K562 (cell line): ENCODE data around the gene ZDHHC22. TPM values are rescaled to one million over a fixed set of nuclear protein-coding genes. Genes with fewer than 3 reads are reported as not detected.

Source experiments
- C11orf30 ChIP-seq: fragments of 450-650 bp; IDR thresholded peaks from 2 replicates; pipeline ENCODE4 v1.6.1; 2016; ENCODE audit warnings: low read depth, mild to moderate bottlenecking
- EHMT2 ChIP-seq: fragments of 450-650 bp; IDR thresholded peaks from 2 replicates; pipeline ENCODE4 v1.6.1; 2018; ENCODE audit warnings: antibody characterized with exemption
- FOXJ3 ChIP-seq: sonication (generic); formaldehyde crosslinking; IDR thresholded peaks from 2 replicates; pipeline ENCODE4 v1.4.0; 2020; ENCODE audit warnings: mild to moderate bottlenecking, missing genetic modification reagents
- LARP7 ChIP-seq: fragments of 450-650 bp; IDR thresholded peaks from 2 replicates; pipeline ENCODE4 v1.6.1; 2016
- MAFG ChIP-seq: fragments of 450-650 bp; conservative IDR thresholded peaks from 2 replicates; pipeline ENCODE4 v1.6.1; 2016; ENCODE audit warnings: missing genetic modification characterization, missing compliant biosample characterization
- TEAD4 ChIP-seq, 2 experiments: sonication (generic) in 1 of 2; formaldehyde crosslinking in 1 of 2; IDR thresholded peaks; 2 replicates each; pipeline versions ENCODE4 v1.6.1 to v1.8.0; 2012 to 2022; ENCODE audit warnings: borderline replicate concordance in 1 of 2, inconsistent platforms in 1 of 2, low read length in 1 of 2, mild to moderate bottlenecking in 1 of 2, missing genetic modification reagents in 1 of 2
- XRCC5 ChIP-seq: fragments of 200-400 bp; formaldehyde crosslinking; IDR thresholded peaks from 2 replicates; pipeline ENCODE4 v1.6.1; 2017; ENCODE audit warnings: low read depth, mild to moderate bottlenecking, low read length
- ZBTB11 ChIP-seq, 3 experiments: fragments of 200-800 bp in 1 of 3; fragments of 250-450 bp in 1 of 3; fragments of 450-650 bp in 1 of 3; sonication (Bioruptor Pico) in 1 of 3; sonication (Bioruptor generic) in 1 of 3; formaldehyde crosslinking in 1 of 3; IDR thresholded peaks; 2 replicates each; pipeline versions ENCODE4 v1.6.1 to v1.8.0; 2016 to 2022; ENCODE audit warnings: mild to moderate bottlenecking in 2 of 3, missing genetic modification characterization in 2 of 3, missing compliant biosample characterization in 1 of 3, moderate library complexity in 1 of 3
- ZMIZ1 ChIP-seq, 2 experiments: fragments of 150-350 bp in 1 of 2; IDR thresholded peaks; 2 replicates each; pipeline ENCODE4 v1.6.1; 2012 to 2016; ENCODE audit warnings: low read depth in 2 of 2, low read length in 2 of 2, mild to moderate bottlenecking in 1 of 2, moderate library complexity in 1 of 2
- polyA plus RNA-seq, 8 experiments: library from polyadenylated mRNA; depleted of rRNA in 4 of 8; stranded (reverse) in 5 of 8; unstranded in 3 of 8; fragments of >200 nt; fragmentation: Nextera tagmentation in 2 of 8; fragmentation: Illumina TruSeq in 1 of 8; extraction: Ambion mirVana in 2 of 8; extraction: Trizol in 1 of 8; gene quantifications; 2 replicates each; pipeline versions ENCODE4 v1.2.1 to v1.2.3, GENCODE V29; 2011 to 2014; ENCODE audit warnings: inconsistent platforms in 1 of 8, missing spikeins in 1 of 8
- total RNA-seq, 7 experiments: library from RNA; depleted of rRNA in 6 of 7; stranded (reverse); fragments of >200 nt in 6 of 7; fragmentation: Illumina TruSeq in 2 of 7; extraction: Trizol in 2 of 7; gene quantifications; 2 replicates each; pipeline versions ENCODE4 v1.2.1 to v1.2.3, GENCODE V29; 2011 to 2021; ENCODE audit warnings: low replicate concordance in 1 of 7

The ZDHHC22 gene
- total and polyA plus RNA-seq, 9 of the 15 experiments (the other 6 are each of a cell fraction or from before 2014, with no cell fraction given): not detected

- TF ChIP-seq ZBTB11 (CRISPR knock-in tag; IDR thresholded peaks at IDR 0.05) (no peak), EHMT2 (peak; percentile 27; the same call in 1 of the 2 replicates), LARP7 (0 out of 2 replicates have a peak, but pooled peaks have one; percentile 23), ZMIZ1 (IDR thresholded peaks at IDR 0.05; ENCODE audit: low read depth in 2 of 2, low read length in 2 of 2) (no peak), MAFG (tag) (peak; percentile 88), TEAD4 (IDR thresholded peaks at IDR 0.05; ENCODE audit: low read length) (no peak), TEAD4 (CRISPR knock-in tag; IDR thresholded peaks at IDR 0.05; ENCODE audit: borderline replicate concordance) (no peak), XRCC5 (no peak), C11orf30 (peak; percentile 88), FOXJ3 (CRISPR knock-in tag) (no peak)
These were observed 16.7 kb upstream of the ZDHHC22 start (continued) for GRCh38 chr14:77158175-77158881.
